22Rv1 (cell line): ENCODE results near the gene BCKDHB.

Experiments used
- CTCF ChIP-seq: fragments of 450-650 bp; IDR thresholded peaks from 2 replicates; pipeline ENCODE4 v1.5.1; 2017; ENCODE audit warnings: mild to moderate bottlenecking
- ZFX ChIP-seq: fragments of 450-650 bp; IDR thresholded peaks from 2 replicates; pipeline ENCODE4 v1.6.1; 2017; ENCODE audit warnings: antibody characterized with exemption, borderline replicate concordance

DNA sequence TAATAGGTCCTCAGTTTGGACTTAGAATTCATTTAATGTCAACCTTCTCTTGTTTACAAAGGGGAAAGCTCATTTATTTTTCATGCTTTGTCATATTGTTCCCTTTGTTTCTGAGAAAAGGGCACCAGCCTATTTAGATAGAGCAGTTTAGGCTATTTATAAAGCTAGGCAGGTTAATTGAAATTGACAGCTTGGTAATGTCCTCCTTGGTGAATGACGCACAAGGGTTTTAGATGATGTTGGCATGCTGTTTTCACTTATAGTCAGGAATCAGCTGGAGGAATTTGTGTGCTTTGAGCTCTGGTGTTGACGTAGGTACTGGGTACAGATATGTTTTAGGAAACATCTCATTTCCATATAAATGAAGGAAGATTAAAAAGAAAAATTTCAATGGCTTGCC lies 45.2 kb downstream of the BCKDHB start:
- TF ChIP-seq CTCF (no peak), ZFX (no peak)
